Measurements from ENCODE around the gene IFNGR1.

Gene IFNGR1

DNA sequence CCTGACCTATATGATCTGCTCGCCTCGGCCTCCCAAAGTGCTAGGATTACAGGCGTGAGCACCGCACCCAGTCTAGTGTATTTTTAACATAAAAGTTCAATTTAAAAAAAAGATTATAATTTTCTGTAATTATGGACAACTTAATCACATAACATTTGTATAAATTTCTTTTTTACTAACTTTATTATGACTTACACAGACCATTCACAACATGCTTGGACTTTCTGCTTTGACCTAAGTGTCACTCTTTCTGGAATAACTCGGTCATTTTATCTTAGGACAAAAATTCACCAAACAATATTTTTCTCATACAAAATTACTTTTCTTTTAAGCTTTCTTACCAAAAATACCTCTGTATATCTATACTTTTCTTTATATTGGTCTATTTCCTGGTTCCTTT is 30.3 kb downstream of the IFNGR1 start:
- no peak overlapping the region for H3K4me3 ChIP-seq (ENCODE audit: low read length in 2 of 2)

DNA sequence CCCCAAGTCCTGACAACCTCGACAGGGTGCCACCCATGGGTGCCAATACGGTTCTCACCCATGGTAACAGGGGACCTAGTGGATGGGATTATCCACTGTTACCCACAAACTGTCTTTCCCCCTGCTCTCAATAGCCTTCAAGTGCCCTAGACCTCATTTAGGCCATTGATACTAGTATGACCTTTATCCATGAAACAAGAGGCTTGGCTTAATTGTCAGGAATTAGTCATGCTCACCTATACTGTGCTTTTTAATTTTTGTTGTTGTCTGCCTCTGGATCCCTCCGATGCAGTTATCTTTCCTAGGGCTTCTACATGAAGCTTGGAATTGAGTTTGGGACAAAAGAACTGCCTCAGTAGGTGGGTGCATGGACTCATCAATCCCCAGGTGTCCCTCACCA is 33.9 kb downstream of the IFNGR1 start:
- Histone ChIP-seq H2BK15ac (ENCODE audit: low read length) (no peak overlapping the region), H3K14ac (ENCODE audit: low read length) (no peak overlapping the region), H3K9ac (ENCODE audit: low read depth, low read length, poor library complexity) (no peak overlapping the region), H3K18ac (ENCODE audit: low read length) (no peak overlapping the region), H3K9me3 (replicated peaks in 1 of 2; ENCODE audit: control insufficient read depth in 2 of 2, insufficient read depth in 1 of 2, low read depth in 1 of 2, low read length in 2 of 2) (peaks cover 10 to 21% of the 10 kb centered on the region in 2 donors), H3K23ac (ENCODE audit: low read depth, low read length, poor library complexity) (no peak overlapping the region), H3K36me3 (replicated peaks in 1 of 2; ENCODE audit: control insufficient read depth in 2 of 2, insufficient read depth in 2 of 2, low read length in 2 of 2) (no peaks in the 10 kb centered on the region), H3K4ac (ENCODE audit: low read length) (no peak overlapping the region), H4K91ac (ENCODE audit: low read depth, low read length, poor library complexity) (no peak overlapping the region), H3K79me1 (ENCODE audit: low read depth, low read length) (no peaks in the 10 kb centered on the region), H2BK120ac (ENCODE audit: low read depth, low read length) (no peak overlapping the region), H3K27me3 (ENCODE audit: control insufficient read depth in 3 of 3, insufficient read depth in 3 of 3, low read depth in 1 of 3, low read length in 3 of 3) (no peaks in the 10 kb centered on the region), H3K4me2 (ENCODE audit: insufficient read depth, low read length, poor library complexity, severe bottlenecking) (no peak overlapping the region), H3K4me3 (ENCODE audit: low read length in 2 of 2) (no peak overlapping the region), H2BK12ac (ENCODE audit: low read length) (no peak overlapping the region), H2AFZ (ENCODE audit: low read length) (no peak overlapping the region), H4K8ac (ENCODE audit: low read depth, low read length) (no peak overlapping the region), H3K27ac (replicated peaks; ENCODE audit: low read length) (no peak overlapping the region), H2BK5ac (ENCODE audit: low read length) (no peak overlapping the region), H2AK5ac (ENCODE audit: low read depth, low read length) (no peak overlapping the region), H3K4me1 (ENCODE audit: control insufficient read depth in 2 of 2, insufficient read depth in 1 of 2, low read depth in 1 of 2, low read length in 2 of 2) (no peaks in the 10 kb centered on the region)
- no peak for DNase-seq (ENCODE audit: low spot score)
- WGBS, 2 donors (ENCODE audit: extremely low coverage in 2 of 2, insufficient read length in 2 of 2, insufficient replicate concordance in 1 of 2) = no CpG with 5 or more reads among the region's 3 CpGs

More for the DNA sequence above, 30.3 kb downstream of the IFNGR1 start:
- Histone ChIP-seq H3K9ac (ENCODE audit: low read depth, low read length, poor library complexity) (no peak overlapping the region), H3K4ac (ENCODE audit: low read length) (no peak overlapping the region), H3K4me1 (ENCODE audit: control insufficient read depth in 2 of 2, insufficient read depth in 1 of 2, low read depth in 1 of 2, low read length in 2 of 2) (no peaks in the 10 kb centered on the region), H4K8ac (ENCODE audit: low read depth, low read length) (no peak overlapping the region), H3K79me1 (ENCODE audit: low read depth, low read length) (no peaks in the 10 kb centered on the region), H3K23ac (ENCODE audit: low read depth, low read length, poor library complexity) (no peak overlapping the region), H2BK15ac (ENCODE audit: low read length) (no peak overlapping the region), H3K4me2 (ENCODE audit: insufficient read depth, low read length, poor library complexity, severe bottlenecking) (no peak overlapping the region), H3K14ac (ENCODE audit: low read length) (no peak overlapping the region), H3K36me3 (replicated peaks in 1 of 2; ENCODE audit: control insufficient read depth in 2 of 2, insufficient read depth in 2 of 2, low read length in 2 of 2) (no peaks in the 10 kb centered on the region), H2BK12ac (ENCODE audit: low read length) (no peak overlapping the region), H2BK5ac (ENCODE audit: low read length) (no peak overlapping the region), H3K27me3 (ENCODE audit: control insufficient read depth in 3 of 3, insufficient read depth in 3 of 3, low read depth in 1 of 3, low read length in 3 of 3) (no peaks in the 10 kb centered on the region), H2AK5ac (ENCODE audit: low read depth, low read length) (no peak overlapping the region), H2BK120ac (ENCODE audit: low read depth, low read length) (no peak overlapping the region), H3K9me3 (replicated peaks in 1 of 2; ENCODE audit: control insufficient read depth in 2 of 2, insufficient read depth in 1 of 2, low read depth in 1 of 2, low read length in 2 of 2) (peaks cover 7 to 21% of the 10 kb centered on the region in 2 donors), H2AFZ (ENCODE audit: low read length) (no peak overlapping the region), H3K18ac (ENCODE audit: low read length) (no peak overlapping the region), H3K27ac (replicated peaks; ENCODE audit: low read length) (no peak overlapping the region), H4K91ac (ENCODE audit: low read depth, low read length, poor library complexity) (no peak overlapping the region)
- DNase-seq (ENCODE audit: low spot score) = peak; percentile 27
- WGBS, 2 donors (ENCODE audit: extremely low coverage in 2 of 2, insufficient read length in 2 of 2, insufficient replicate concordance in 1 of 2) = 100% methylated on average over 1 of the region's 5 CpGs; no CpG with 5 or more reads in 1 of the 2 donors

DNA sequence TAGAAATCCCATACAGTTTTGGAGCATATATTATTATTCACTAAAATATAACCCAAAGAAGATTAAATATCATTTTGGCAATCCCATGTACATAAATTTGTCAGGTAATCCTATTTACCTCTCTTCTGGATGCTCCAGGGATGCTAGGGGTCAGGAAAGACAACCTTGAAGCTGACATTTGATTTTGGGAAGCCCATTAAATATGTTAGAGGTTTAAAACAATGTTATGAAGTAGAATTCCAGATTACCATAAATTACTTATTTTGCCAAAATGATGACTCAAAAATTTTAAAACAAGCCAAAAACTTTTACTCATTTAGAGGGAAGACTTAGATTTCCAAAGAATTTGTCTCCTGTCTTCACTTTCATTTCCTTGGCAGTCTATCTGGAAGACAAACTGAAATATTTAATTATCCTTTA is 36.5 kb downstream of the IFNGR1 start:
- no peak overlapping the region for H2BK15ac ChIP-seq (ENCODE audit: low read length)

DNA sequence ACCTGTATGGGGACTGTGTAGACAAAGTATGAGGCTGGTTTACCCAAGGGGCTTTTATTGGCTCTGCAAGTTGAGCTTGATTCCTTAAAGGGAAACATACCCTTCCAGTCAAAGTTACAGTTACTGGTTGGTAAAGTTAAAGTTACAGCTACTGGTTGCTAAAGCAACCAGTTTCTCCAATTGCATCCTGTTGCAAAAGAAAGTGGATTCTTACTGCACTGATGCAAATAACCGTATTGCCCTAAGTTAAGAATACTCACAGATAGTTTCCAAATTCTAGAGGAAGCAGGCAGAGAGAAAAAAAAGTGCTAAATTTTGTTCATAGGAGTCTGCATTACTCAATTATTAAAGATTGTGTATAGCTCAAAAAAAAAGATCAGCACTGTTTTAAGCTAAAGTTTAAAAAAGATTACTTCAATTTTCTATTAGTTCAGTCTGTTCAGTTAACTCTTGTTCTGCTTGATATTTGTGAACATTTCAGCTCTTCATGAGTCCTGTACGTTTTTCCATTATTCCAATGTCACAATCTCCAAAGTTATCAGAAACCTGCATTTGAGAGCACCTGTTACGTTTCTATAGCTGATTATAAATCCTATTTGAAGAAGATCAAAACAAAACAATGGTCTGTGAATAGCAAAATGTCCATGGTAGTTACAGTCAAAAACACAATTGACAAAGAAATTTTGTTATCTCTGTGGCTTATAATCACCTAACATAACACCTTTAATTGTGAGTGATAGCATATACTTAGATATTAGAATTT is 37.1 kb downstream of the IFNGR1 start:
- Histone ChIP-seq H2AK5ac (ENCODE audit: low read depth, low read length) (no peak overlapping the region), H3K4me3 (ENCODE audit: low read length in 2 of 2) (no peak overlapping the region), H4K8ac (ENCODE audit: low read depth, low read length) (no peak overlapping the region), H3K4me2 (ENCODE audit: insufficient read depth, low read length, poor library complexity, severe bottlenecking) (no peak overlapping the region), H4K91ac (ENCODE audit: low read depth, low read length, poor library complexity) (no peak overlapping the region), H3K4ac (ENCODE audit: low read length) (no peak overlapping the region), H3K23ac (ENCODE audit: low read depth, low read length, poor library complexity) (no peak overlapping the region), H2AFZ (ENCODE audit: low read length) (no peak overlapping the region), H3K14ac (ENCODE audit: low read length) (no peak overlapping the region), H2BK120ac (ENCODE audit: low read depth, low read length) (no peak overlapping the region), H2BK15ac (ENCODE audit: low read length) (no peak overlapping the region), H3K36me3 (replicated peaks in 1 of 2; ENCODE audit: control insufficient read depth in 2 of 2, insufficient read depth in 2 of 2, low read length in 2 of 2) (peaks cover 0 to 2% of the 10 kb centered on the region in 2 donors), H2BK5ac (ENCODE audit: low read length) (no peak overlapping the region), H2BK12ac (ENCODE audit: low read length) (no peak overlapping the region), H3K9me3 (replicated peaks in 1 of 2; ENCODE audit: control insufficient read depth in 2 of 2, insufficient read depth in 1 of 2, low read depth in 1 of 2, low read length in 2 of 2) (peaks cover 6 to 23% of the 10 kb centered on the region in 2 donors), H3K27ac (replicated peaks; ENCODE audit: low read length) (no peak overlapping the region), H3K18ac (ENCODE audit: low read length) (no peak overlapping the region), H3K4me1 (ENCODE audit: control insufficient read depth in 2 of 2, insufficient read depth in 1 of 2, low read depth in 1 of 2, low read length in 2 of 2) (no peaks in the 10 kb centered on the region), H3K79me1 (ENCODE audit: low read depth, low read length) (no peaks in the 10 kb centered on the region), H3K27me3 (ENCODE audit: control insufficient read depth in 3 of 3, insufficient read depth in 3 of 3, low read depth in 1 of 3, low read length in 3 of 3) (no peaks in the 10 kb centered on the region), H3K9ac (ENCODE audit: low read depth, low read length, poor library complexity) (no peak overlapping the region)
- WGBS, 2 donors (ENCODE audit: extremely low coverage in 2 of 2, insufficient read length in 2 of 2, insufficient replicate concordance in 1 of 2) = no CpG with 5 or more reads among the region's 3 CpGs
- no peak for DNase-seq (ENCODE audit: low spot score)

More for the DNA sequence above, 36.5 kb downstream of the IFNGR1 start:
- Histone ChIP-seq H4K8ac (ENCODE audit: low read depth, low read length) (no peak overlapping the region), H3K4me1 (ENCODE audit: control insufficient read depth in 2 of 2, insufficient read depth in 1 of 2, low read depth in 1 of 2, low read length in 2 of 2) (no peaks in the 10 kb centered on the region), H2BK120ac (ENCODE audit: low read depth, low read length) (no peak overlapping the region), H3K4me2 (ENCODE audit: insufficient read depth, low read length, poor library complexity, severe bottlenecking) (no peak overlapping the region), H3K18ac (ENCODE audit: low read length) (no peak overlapping the region), H4K91ac (ENCODE audit: low read depth, low read length, poor library complexity) (no peak overlapping the region), H3K4ac (ENCODE audit: low read length) (no peak overlapping the region), H3K79me1 (ENCODE audit: low read depth, low read length) (no peaks in the 10 kb centered on the region), H2BK5ac (ENCODE audit: low read length) (no peak overlapping the region), H3K23ac (ENCODE audit: low read depth, low read length, poor library complexity) (no peak overlapping the region), H2AFZ (ENCODE audit: low read length) (no peak overlapping the region), H3K27ac (replicated peaks; ENCODE audit: low read length) (no peak overlapping the region), H3K27me3 (ENCODE audit: control insufficient read depth in 3 of 3, insufficient read depth in 3 of 3, low read depth in 1 of 3, low read length in 3 of 3) (no peaks in the 10 kb centered on the region), H3K14ac (ENCODE audit: low read length) (no peak overlapping the region), H2BK12ac (ENCODE audit: low read length) (no peak overlapping the region), H2AK5ac (ENCODE audit: low read depth, low read length) (no peak overlapping the region), H3K36me3 (replicated peaks in 1 of 2; ENCODE audit: control insufficient read depth in 2 of 2, insufficient read depth in 2 of 2, low read length in 2 of 2) (peaks cover 0 to 2% of the 10 kb centered on the region in 2 donors), H3K4me3 (ENCODE audit: low read length in 2 of 2) (no peak overlapping the region), H3K9ac (ENCODE audit: low read depth, low read length, poor library complexity) (no peak overlapping the region), H3K9me3 (replicated peaks in 1 of 2; ENCODE audit: control insufficient read depth in 2 of 2, insufficient read depth in 1 of 2, low read depth in 1 of 2, low read length in 2 of 2) (peaks cover 6 to 26% of the 10 kb centered on the region in 2 donors)
- DNase-seq (ENCODE audit: low spot score) = no peak

Data from neuronal stem cell (in vitro differentiated cells).